ENCODE measurements around the gene RFC4. TPM values are rescaled to one million over a fixed set of nuclear protein-coding genes. Genes with fewer than 3 reads are reported as not detected.
"Not testable (repeated sequence)": the region's sequence is repeated elsewhere in the genome, so short reads cannot be mapped to it uniquely, and the experiment has no call there.

RFC4 gene
- polyA plus RNA-seq, 3 donors, result 44.0 to 58.3 (median 54.9) TPM

- no peak for DNase-seq (ENCODE audit: low read depth in 3 of 3, low spot score in 2 of 3)
Observed at GRCh38 chr3:186825294-186825821, 19.1 kb upstream of the RFC4 start.

- DNase-seq (ENCODE audit: low read depth in 3 of 3, low spot score in 2 of 3), result no peak
Observed at GRCh38 chr3:186824430-186825139, 18.3 kb upstream of the RFC4 start.

- no peak for DNase-seq (ENCODE audit: low read depth in 3 of 3, low spot score in 2 of 3)
Observed at GRCh38 chr3:186823386-186823785, 17.1 kb upstream of the RFC4 start.

GRCh38 chr3:186822388-186822759 lies 16.1 kb upstream of the RFC4 start:
- not testable (repeated sequence) for DNase-seq (ENCODE audit: low read depth in 3 of 3, low spot score in 2 of 3)

- DNase-seq (ENCODE audit: low read depth in 3 of 3, low spot score in 2 of 3), result no peak
Observed at GRCh38 chr3:186821429-186822387, 15.4 kb upstream of the RFC4 start.

GRCh38 chr3:186818956-186819355 lies 12.7 kb upstream of the RFC4 start:
- DNase-seq (ENCODE audit: low read depth in 3 of 3, low spot score in 2 of 3), result no peak

GRCh38 chr3:186818516-186818915 lies 12.2 kb upstream of the RFC4 start:
- DNase-seq (ENCODE audit: low read depth in 3 of 3, low spot score in 2 of 3), result no peak

GRCh38 chr3:186815435-186815834 lies 9.2 kb upstream of the RFC4 start:
- no peak for DNase-seq (ENCODE audit: low read depth in 3 of 3, low spot score in 2 of 3)

- no peak for DNase-seq (ENCODE audit: low read depth in 3 of 3, low spot score in 2 of 3)
Observed at GRCh38 chr3:186814100-186814499, 7.8 kb upstream of the RFC4 start.

GRCh38 chr3:186811313-186811712 lies 5.0 kb upstream of the RFC4 start:
- not testable (repeated sequence) for DNase-seq (ENCODE audit: low read depth in 3 of 3, low spot score in 2 of 3)

- no peak for DNase-seq (ENCODE audit: low read depth in 3 of 3, low spot score in 2 of 3)
Observed at GRCh38 chr3:186810336-186810996, 4.2 kb upstream of the RFC4 start.

GRCh38 chr3:186807231-186807630 lies 949 bp upstream of the RFC4 start:
- DNase-seq (ENCODE audit: low read depth in 3 of 3, low spot score in 2 of 3), result no peak

- not testable (repeated sequence) for DNase-seq (ENCODE audit: low read depth in 3 of 3, low spot score in 2 of 3)
Observed at GRCh38 chr3:186803447-186803846, 2.8 kb downstream of the RFC4 start.

GRCh38 chr3:186802701-186803100 lies 3.6 kb downstream of the RFC4 start:
- no peak for DNase-seq (ENCODE audit: low read depth in 3 of 3, low spot score in 2 of 3)

GRCh38 chr3:186800285-186800684 lies 6.0 kb downstream of the RFC4 start:
- DNase-seq (ENCODE audit: low read depth in 3 of 3, low spot score in 2 of 3), result no peak

GRCh38 chr3:186798239-186798874 lies 7.9 kb downstream of the RFC4 start:
- no peak for DNase-seq (ENCODE audit: low read depth in 3 of 3, low spot score in 2 of 3)

GRCh38 chr3:186790261-186790981 lies 15.9 kb downstream of the RFC4 start:
- DNase-seq (ENCODE audit: low read depth in 3 of 3, low spot score in 2 of 3), result no peak

- no peak for DNase-seq (ENCODE audit: low read depth in 3 of 3, low spot score in 2 of 3)
Observed at GRCh38 chr3:186789554-186790260, 16.6 kb downstream of the RFC4 start.
